HepG2 (cell line): ENCODE data around the gene TLR5. TPM values are rescaled to one million over a fixed set of nuclear protein-coding genes. Genes with fewer than 3 reads are reported as not detected.

ENCODE experiments used
- KAT8 ChIP-seq: IDR thresholded peaks from 2 replicates; pipeline ENCODE4 v1.6.1; 2016; ENCODE audit warnings: missing genetic modification reagents, missing compliant biosample characterization
- NPAS2 ChIP-seq: sonication (generic); formaldehyde crosslinking; IDR thresholded peaks from 2 replicates; pipeline ENCODE4 v1.8.0; 2022; ENCODE audit warnings: mild to moderate bottlenecking, missing genetic modification reagents, borderline replicate concordance
- NR3C1 ChIP-seq: sonication (generic); formaldehyde crosslinking; IDR thresholded peaks from 2 replicates; pipeline ENCODE4 v1.4.0; 2020; ENCODE audit warnings: missing genetic modification reagents
- RBM22 ChIP-seq: fragments of 200-400 bp; formaldehyde crosslinking; optimal IDR thresholded peaks from 2 replicates; pipeline ENCODE3; 2017; ENCODE audit warnings: mild to moderate bottlenecking, low read length, moderate library complexity
- ZNF230 ChIP-seq: sonication (generic); formaldehyde crosslinking; IDR thresholded peaks from 2 replicates; pipeline ENCODE4 v1.4.0; 2020; ENCODE audit warnings: mild to moderate bottlenecking, missing genetic modification reagents
- ZNF331 ChIP-seq: sonication (generic); formaldehyde crosslinking; IDR thresholded peaks from 2 replicates; pipeline ENCODE4 v1.4.0; 2020; ENCODE audit warnings: missing genetic modification reagents
- ZNF382 ChIP-seq: sonication (generic); formaldehyde crosslinking; IDR thresholded peaks from 2 replicates; pipeline ENCODE4 v1.5.0; 2020; ENCODE audit warnings: missing genetic modification reagents, mild to moderate bottlenecking, borderline replicate concordance
- ZNF713 ChIP-seq: sonication (generic); formaldehyde crosslinking; IDR thresholded peaks from 2 replicates; pipeline ENCODE4 v1.4.0; 2020; ENCODE audit warnings: mild to moderate bottlenecking, missing genetic modification reagents
- ZNF746 ChIP-seq: sonication (generic); formaldehyde crosslinking; IDR thresholded peaks from 2 replicates; pipeline ENCODE4 v1.8.0; 2022; ENCODE audit warnings: mild to moderate bottlenecking, missing genetic modification reagents
- polyA plus RNA-seq, 8 experiments: library from polyadenylated mRNA; depleted of rRNA in 3 of 8; stranded (reverse) in 7 of 8; unstranded in 1 of 8; fragments of >200 nt; fragmentation: Illumina TruSeq in 4 of 8; extraction: Trizol in 4 of 8; gene quantifications; 2 replicates each; pipeline versions ENCODE4 v1.2.1 to v1.2.3, GENCODE V29; 2011 to 2016; ENCODE audit warnings: low read depth in 4 of 8, missing spikeins in 1 of 8, mixed read lengths in 1 of 8; ENCODE audit not compliant: insufficient read depth in 1 of 8
- total RNA-seq, 5 experiments: library from RNA; depleted of rRNA; stranded (reverse); fragments of >200 nt; fragmentation: Illumina TruSeq; extraction: Trizol; gene quantifications; 2 replicates each; pipeline ENCODE4 v1.2.3, GENCODE V29; 2016; ENCODE audit warnings: low read depth in 1 of 5
- TF ChIP-seq, protein P1 (sequence below), 2 experiments: fragments of 450-650 bp in 1 of 2; sonication (generic) in 1 of 2; formaldehyde crosslinking in 1 of 2; IDR thresholded peaks; 2 replicates each; pipeline versions ENCODE4 v1.6.1 to v1.8.0; 2016 to 2022; ENCODE audit warnings: antibody characterized with exemption in 1 of 2, mild to moderate bottlenecking in 1 of 2, missing genetic modification reagents in 1 of 2
- TF ChIP-seq, protein P2 (sequence below): sonication (generic); formaldehyde crosslinking; IDR thresholded peaks from 2 replicates; pipeline ENCODE4 v1.9.0; 2021; ENCODE audit warnings: missing genetic modification reagents, borderline replicate concordance
- TF ChIP-seq, protein P3 (sequence below): IDR thresholded peaks from 2 replicates; pipeline ENCODE4 v1.6.1; 2016; ENCODE audit warnings: mild to moderate bottlenecking, missing biosample characterization, missing genetic modification reagents
- TF ChIP-seq, protein P4 (sequence below): sonication (generic); formaldehyde crosslinking; IDR thresholded peaks from 2 replicates; pipeline ENCODE4 v1.5.0; 2020; ENCODE audit warnings: mild to moderate bottlenecking, missing genetic modification reagents, moderate library complexity

TLR5 gene
- total and polyA plus RNA-seq, 2 of the 13 experiments (the other 11 are each of a cell fraction or from before 2014, with no cell fraction given) = not detected

DNA sequence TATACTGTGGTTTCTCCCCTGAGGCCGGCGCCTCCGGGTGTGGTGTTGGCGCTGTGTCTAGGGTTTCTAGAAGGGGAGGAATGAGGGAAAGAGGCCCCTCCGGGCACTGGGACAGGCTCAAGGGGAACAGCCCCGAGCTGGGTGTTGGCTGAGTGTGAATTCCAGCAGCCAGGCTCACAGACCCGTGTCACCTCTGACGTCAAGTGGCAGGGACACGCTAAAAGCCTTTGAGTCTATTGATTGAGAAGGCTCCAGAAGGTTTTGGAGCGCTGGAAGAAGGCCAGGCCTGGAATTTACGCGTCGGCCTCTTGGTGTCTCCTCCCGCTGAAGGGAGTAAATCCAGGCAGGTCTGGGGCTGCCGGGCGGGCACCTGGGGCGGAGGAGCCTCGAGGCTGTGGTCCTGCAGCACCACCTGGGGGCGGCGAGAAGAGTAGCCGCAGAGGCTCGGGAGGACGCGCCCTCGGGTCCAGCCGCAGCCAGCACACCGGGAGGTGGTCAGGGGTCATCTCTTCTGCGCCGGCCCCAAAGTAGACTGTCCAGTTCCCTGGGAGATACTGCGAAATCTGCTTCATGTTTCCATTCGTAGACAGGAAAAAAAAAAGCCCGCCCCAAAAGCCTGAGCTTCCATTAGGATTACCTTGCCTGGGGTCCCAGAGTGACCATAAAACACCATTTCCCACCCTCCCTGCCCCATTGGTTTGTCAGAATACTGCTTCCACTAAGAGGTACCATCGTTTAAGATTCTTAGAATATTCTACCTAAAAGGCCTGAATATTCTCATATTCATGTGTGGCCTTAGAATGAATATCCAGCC, 61.7 kb downstream of the TLR5 start (continued):
- TF ChIP-seq, protein P1, sequence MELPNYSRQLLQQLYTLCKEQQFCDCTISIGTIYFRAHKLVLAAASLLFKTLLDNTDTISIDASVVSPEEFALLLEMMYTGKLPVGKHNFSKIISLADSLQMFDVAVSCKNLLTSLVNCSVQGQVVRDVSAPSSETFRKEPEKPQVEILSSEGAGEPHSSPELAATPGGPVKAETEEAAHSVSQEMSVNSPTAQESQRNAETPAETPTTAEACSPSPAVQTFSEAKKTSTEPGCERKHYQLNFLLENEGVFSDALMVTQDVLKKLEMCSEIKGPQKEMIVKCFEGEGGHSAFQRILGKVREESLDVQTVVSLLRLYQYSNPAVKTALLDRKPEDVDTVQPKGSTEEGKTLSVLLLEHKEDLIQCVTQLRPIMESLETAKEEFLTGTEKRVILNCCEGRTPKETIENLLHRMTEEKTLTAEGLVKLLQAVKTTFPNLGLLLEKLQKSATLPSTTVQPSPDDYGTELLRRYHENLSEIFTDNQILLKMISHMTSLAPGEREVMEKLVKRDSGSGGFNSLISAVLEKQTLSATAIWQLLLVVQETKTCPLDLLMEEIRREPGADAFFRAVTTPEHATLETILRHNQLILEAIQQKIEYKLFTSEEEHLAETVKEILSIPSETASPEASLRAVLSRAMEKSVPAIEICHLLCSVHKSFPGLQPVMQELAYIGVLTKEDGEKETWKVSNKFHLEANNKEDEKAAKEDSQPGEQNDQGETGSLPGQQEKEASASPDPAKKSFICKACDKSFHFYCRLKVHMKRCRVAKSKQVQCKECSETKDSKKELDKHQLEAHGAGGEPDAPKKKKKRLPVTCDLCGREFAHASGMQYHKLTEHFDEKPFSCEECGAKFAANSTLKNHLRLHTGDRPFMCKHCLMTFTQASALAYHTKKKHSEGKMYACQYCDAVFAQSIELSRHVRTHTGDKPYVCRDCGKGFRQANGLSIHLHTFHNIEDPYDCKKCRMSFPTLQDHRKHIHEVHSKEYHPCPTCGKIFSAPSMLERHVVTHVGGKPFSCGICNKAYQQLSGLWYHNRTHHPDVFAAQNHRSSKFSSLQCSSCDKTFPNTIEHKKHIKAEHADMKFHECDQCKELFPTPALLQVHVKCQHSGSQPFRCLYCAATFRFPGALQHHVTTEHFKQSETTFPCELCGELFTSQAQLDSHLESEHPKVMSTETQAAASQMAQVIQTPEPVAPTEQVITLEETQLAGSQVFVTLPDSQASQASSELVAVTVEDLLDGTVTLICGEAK (IDR thresholded peaks at IDR 0.05) = no peak
- TF ChIP-seq, protein P1 (CRISPR knock-in tag; IDR thresholded peaks at IDR 0.05) = 0 out of 2 replicates have a peak, but pooled peaks have one; percentile 38
- TF ChIP-seq ZNF230 (CRISPR knock-in tag) = no peak
- TF ChIP-seq NPAS2 (CRISPR knock-in tag) = no peak
- TF ChIP-seq, protein P2, sequence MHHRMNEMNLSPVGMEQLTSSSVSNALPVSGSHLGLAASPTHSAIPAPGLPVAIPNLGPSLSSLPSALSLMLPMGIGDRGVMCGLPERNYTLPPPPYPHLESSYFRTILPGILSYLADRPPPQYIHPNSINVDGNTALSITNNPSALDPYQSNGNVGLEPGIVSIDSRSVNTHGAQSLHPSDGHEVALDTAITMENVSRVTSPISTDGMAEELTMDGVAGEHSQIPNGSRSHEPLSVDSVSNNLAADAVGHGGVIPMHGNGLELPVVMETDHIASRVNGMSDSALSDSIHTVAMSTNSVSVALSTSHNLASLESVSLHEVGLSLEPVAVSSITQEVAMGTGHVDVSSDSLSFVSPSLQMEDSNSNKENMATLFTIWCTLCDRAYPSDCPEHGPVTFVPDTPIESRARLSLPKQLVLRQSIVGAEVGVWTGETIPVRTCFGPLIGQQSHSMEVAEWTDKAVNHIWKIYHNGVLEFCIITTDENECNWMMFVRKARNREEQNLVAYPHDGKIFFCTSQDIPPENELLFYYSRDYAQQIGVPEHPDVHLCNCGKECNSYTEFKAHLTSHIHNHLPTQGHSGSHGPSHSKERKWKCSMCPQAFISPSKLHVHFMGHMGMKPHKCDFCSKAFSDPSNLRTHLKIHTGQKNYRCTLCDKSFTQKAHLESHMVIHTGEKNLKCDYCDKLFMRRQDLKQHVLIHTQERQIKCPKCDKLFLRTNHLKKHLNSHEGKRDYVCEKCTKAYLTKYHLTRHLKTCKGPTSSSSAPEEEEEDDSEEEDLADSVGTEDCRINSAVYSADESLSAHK (CRISPR knock-in tag) = 0 out of 2 replicates have a peak, but pooled peaks have one; percentile 62
- TF ChIP-seq ZNF382 (CRISPR knock-in tag) = no peak
- TF ChIP-seq, protein P3, sequence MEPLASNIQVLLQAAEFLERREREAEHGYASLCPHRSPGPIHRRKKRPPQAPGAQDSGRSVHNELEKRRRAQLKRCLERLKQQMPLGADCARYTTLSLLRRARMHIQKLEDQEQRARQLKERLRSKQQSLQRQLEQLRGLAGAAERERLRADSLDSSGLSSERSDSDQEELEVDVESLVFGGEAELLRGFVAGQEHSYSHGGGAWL (CRISPR knock-in tag) = no peak
- TF ChIP-seq ZNF331 (CRISPR knock-in tag) = no peak
- no peak for TF ChIP-seq ZNF713 (CRISPR knock-in tag)
- TF ChIP-seq RBM22 = no peak
- TF ChIP-seq, protein P4, sequence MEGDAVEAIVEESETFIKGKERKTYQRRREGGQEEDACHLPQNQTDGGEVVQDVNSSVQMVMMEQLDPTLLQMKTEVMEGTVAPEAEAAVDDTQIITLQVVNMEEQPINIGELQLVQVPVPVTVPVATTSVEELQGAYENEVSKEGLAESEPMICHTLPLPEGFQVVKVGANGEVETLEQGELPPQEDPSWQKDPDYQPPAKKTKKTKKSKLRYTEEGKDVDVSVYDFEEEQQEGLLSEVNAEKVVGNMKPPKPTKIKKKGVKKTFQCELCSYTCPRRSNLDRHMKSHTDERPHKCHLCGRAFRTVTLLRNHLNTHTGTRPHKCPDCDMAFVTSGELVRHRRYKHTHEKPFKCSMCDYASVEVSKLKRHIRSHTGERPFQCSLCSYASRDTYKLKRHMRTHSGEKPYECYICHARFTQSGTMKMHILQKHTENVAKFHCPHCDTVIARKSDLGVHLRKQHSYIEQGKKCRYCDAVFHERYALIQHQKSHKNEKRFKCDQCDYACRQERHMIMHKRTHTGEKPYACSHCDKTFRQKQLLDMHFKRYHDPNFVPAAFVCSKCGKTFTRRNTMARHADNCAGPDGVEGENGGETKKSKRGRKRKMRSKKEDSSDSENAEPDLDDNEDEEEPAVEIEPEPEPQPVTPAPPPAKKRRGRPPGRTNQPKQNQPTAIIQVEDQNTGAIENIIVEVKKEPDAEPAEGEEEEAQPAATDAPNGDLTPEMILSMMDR (CRISPR knock-in tag) = peak; percentile 98
- no peak for TF ChIP-seq ZNF746 (CRISPR knock-in tag)
- 0 out of 2 replicates have a peak, but pooled peaks have one; percentile 40 for TF ChIP-seq KAT8 (CRISPR knock-in tag)
- no peak for TF ChIP-seq NR3C1 (CRISPR knock-in tag)
